ENCODE results near the gene CAPN8. TPM values are rescaled to one million over a fixed set of nuclear protein-coding genes. Genes with fewer than 3 reads are reported as not detected.
A peak's percentile ranks its signal among the peaks of the same experiment; 100 is the strongest.

The CAPN8 gene
- total and polyA plus RNA-seq, 2 donors from 2014 or later, result 0.84 to 56.1 TPM

DNA sequence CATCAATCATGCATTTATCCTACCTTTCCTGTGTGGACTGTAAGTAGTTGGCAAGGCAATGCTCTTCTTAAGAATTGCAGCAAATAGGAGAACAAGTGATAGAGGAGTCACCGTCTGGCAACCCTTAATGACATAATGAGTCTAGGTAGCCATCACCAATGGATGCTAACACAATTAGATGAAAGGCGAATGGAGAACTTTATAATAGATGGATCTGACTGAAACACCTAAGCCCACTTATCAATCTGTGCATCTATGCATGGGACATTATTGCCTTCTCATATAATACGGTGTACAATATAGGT is 18.9 kb upstream of the CAPN8 start:
- no peak for FAIRE-seq
- intact Hi-C loops (cut with DNase I), result no loop called here
- Histone ChIP-seq H3K27ac (ENCODE audit: low read depth in 2 of 2, low read length in 2 of 2) (no peak overlapping the region), H3K36me3 (ENCODE audit: control insufficient read depth in 2 of 3, insufficient read depth in 3 of 3, low read length in 3 of 3) (no peaks in the 10 kb centered on the region), H3K4me1 (ENCODE audit: control insufficient read depth in 2 of 3, insufficient read depth in 2 of 3, low read depth in 1 of 3, low read length in 3 of 3) (peaks cover 0 to 5% (median 0%) of the 10 kb centered on the region in 3 donors), H3K4me3 (ENCODE audit: low read length in 3 of 3) (no peak overlapping the region), H3K9me3 (ENCODE audit: control insufficient read depth in 2 of 3, insufficient read depth in 1 of 3, low read length in 3 of 3) (no peaks in the 10 kb centered on the region), H3K9ac (ENCODE audit: low read length in 3 of 3) (no peak overlapping the region), H3K27me3 (ENCODE audit: control insufficient read depth, insufficient read depth, low read length) (no peaks in the 10 kb centered on the region)
- DNase-seq, result no peak
- TF ChIP-seq, protein P1, sequence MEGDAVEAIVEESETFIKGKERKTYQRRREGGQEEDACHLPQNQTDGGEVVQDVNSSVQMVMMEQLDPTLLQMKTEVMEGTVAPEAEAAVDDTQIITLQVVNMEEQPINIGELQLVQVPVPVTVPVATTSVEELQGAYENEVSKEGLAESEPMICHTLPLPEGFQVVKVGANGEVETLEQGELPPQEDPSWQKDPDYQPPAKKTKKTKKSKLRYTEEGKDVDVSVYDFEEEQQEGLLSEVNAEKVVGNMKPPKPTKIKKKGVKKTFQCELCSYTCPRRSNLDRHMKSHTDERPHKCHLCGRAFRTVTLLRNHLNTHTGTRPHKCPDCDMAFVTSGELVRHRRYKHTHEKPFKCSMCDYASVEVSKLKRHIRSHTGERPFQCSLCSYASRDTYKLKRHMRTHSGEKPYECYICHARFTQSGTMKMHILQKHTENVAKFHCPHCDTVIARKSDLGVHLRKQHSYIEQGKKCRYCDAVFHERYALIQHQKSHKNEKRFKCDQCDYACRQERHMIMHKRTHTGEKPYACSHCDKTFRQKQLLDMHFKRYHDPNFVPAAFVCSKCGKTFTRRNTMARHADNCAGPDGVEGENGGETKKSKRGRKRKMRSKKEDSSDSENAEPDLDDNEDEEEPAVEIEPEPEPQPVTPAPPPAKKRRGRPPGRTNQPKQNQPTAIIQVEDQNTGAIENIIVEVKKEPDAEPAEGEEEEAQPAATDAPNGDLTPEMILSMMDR (IDR thresholded peaks at IDR 0.05; ENCODE audit: borderline replicate concordance, extremely low read depth, insufficient read depth), result no peak

DNA sequence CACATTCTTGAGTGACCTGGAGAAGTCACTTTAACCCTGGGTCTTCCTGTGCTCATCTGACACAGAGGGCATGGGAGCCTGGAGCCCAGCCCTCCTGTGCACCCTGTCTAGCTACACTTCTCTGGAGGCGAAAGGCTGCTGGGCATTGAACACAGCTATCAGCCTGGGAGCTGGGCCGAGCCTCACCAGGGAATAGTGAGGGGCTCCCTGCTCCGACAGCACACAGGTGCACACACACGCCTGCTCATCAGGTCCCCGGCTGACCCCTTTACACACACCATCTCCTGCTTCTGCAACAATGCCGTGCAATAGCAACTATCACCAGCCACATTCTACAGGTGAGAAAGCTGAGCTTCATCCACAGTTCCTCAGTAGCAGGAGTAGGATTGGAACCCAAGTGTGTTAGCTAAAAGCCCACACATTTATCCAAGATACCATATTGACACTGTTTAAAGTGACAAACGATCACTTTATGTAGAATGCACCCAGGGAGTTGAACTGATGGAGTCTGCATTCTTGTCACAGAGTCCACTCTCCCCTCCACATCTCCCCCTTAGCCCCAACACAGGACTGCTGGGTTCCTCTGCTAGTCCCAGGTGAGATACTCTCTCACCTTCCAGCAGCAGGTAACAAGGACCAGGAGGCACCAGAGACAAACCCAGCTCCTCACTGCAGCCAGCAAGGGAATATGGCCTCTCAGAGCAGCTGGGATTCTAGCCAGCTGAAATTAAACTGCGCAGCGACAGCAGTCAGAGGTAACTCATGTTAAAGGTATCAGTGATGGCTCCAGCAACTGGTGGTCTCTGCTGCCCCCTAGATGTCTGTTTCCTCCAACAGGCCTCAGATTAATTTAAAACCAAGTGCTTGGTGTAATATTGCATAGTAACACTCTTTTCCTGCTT is 18.3 kb upstream of the CAPN8 start:
- no peaks in the 10 kb centered on the region for H3K36me3 ChIP-seq (ENCODE audit: control insufficient read depth in 2 of 3, insufficient read depth in 3 of 3, low read length in 3 of 3)
- TF ChIP-seq, protein P1 (IDR thresholded peaks at IDR 0.05; ENCODE audit: borderline replicate concordance, extremely low read depth, insufficient read depth), result peak; percentile 77
- no peaks in the 10 kb centered on the region for H3K9me3 ChIP-seq (ENCODE audit: control insufficient read depth in 2 of 3, insufficient read depth in 1 of 3, low read length in 3 of 3)
- H3K9ac ChIP-seq (ENCODE audit: low read length in 3 of 3), result no peak overlapping the region
- intact Hi-C loops (cut with DNase I), result no loop called here
- no peak overlapping the region for H3K4me3 ChIP-seq (ENCODE audit: low read length in 3 of 3)
- FAIRE-seq, result no peak
- H3K4me1 ChIP-seq (ENCODE audit: control insufficient read depth in 2 of 3, insufficient read depth in 2 of 3, low read depth in 1 of 3, low read length in 3 of 3), result peaks cover 0 to 5% (median 0%) of the 10 kb centered on the region in 3 donors
- H3K27me3 ChIP-seq (ENCODE audit: control insufficient read depth, insufficient read depth, low read length), result no peaks in the 10 kb centered on the region
- H3K27ac ChIP-seq (ENCODE audit: low read depth in 2 of 2, low read length in 2 of 2), result no peak overlapping the region
- peak; percentile 54 to 92 (median 88) for DNase-seq

GRCh38 chr1:223682502-223682901 is 17.0 kb upstream of the CAPN8 start:
- Histone ChIP-seq H3K4me1 (ENCODE audit: control insufficient read depth in 2 of 3, insufficient read depth in 2 of 3, low read depth in 1 of 3, low read length in 3 of 3) (peaks cover 0 to 5% (median 0%) of the 10 kb centered on the region in 3 donors), H3K36me3 (ENCODE audit: control insufficient read depth in 2 of 3, insufficient read depth in 3 of 3, low read length in 3 of 3) (no peaks in the 10 kb centered on the region), H3K27ac (ENCODE audit: low read depth in 2 of 2, low read length in 2 of 2) (no peak overlapping the region), H3K9ac (ENCODE audit: low read length in 3 of 3) (no peak overlapping the region), H3K27me3 (ENCODE audit: control insufficient read depth, insufficient read depth, low read length) (no peaks in the 10 kb centered on the region), H3K9me3 (ENCODE audit: control insufficient read depth in 2 of 3, insufficient read depth in 1 of 3, low read length in 3 of 3) (no peaks in the 10 kb centered on the region), H3K4me3 (ENCODE audit: low read length in 3 of 3) (no peak overlapping the region)
- DNase-seq (no peak), FAIRE-seq (no peak)
- intact Hi-C loops (cut with DNase I), result no loop called here
- TF ChIP-seq, protein P1 (IDR thresholded peaks at IDR 0.05; ENCODE audit: borderline replicate concordance, extremely low read depth, insufficient read depth), result no peak
